Adrenal gland (tissue), 12 donors: ENCODE measurements around the gene CTSS. TPM values are rescaled to one million over a fixed set of nuclear protein-coding genes. Genes with fewer than 3 reads are reported as not detected.
A peak's percentile ranks its signal among the peaks of the same experiment; 100 is the strongest.

Experiments
- DNase-seq, 7 donors: peaks; one replicate each; pipeline ENCODE4 v3.0.0-alpha.2; 2019 to 2020
- H3K27ac ChIP-seq, 5 donors: fragments of 200-600 bp; sonication (generic) in 4 of 5; 1 replicate in 3 of 5; 2 replicates in 2 of 5; pipeline versions ENCODE4 v1.5.1 to v1.8.0; 2016 to 2020; ENCODE audit warnings: mild to moderate bottlenecking in 1 of 5
- H3K27me3 ChIP-seq: fragments of 200-600 bp; 2 replicates; pipeline ENCODE4 v1.8.0; 2021
- H3K36me3 ChIP-seq, 2 donors: fragments of 200-600 bp; replicated peaks in 1 of 2; 1 replicate in 1 of 2; 2 replicates in 1 of 2; pipeline versions ENCODE4 v1.5.1 to v1.8.0; 2018 to 2022
- H3K4me1 ChIP-seq, 2 donors: fragments of 200-600 bp; replicated peaks in 1 of 2; 1 replicate in 1 of 2; 2 replicates in 1 of 2; pipeline versions ENCODE4 v1.5.1 to v1.8.0; 2018 to 2021
- H3K4me3 ChIP-seq, 4 donors: fragments of 200-600 bp; sonication (generic) in 3 of 4; one replicate each; pipeline ENCODE4 v1.5.1; 2016 to 2018
- H3K9me3 ChIP-seq, 3 donors: fragments of 200-600 bp; sonication (generic) in 1 of 3; replicated peaks in 1 of 3; 1 replicate in 2 of 3; 2 replicates in 1 of 3; pipeline versions ENCODE4 v1.5.1 to v1.8.0; 2016 to 2021
- POLR2A ChIP-seq, 2 donors: fragments of 450-650 bp; IDR thresholded peaks; one replicate each; pipeline ENCODE4 v1.6.1; 2017; ENCODE audit warnings: antibody characterized with exemption in 2 of 2, mild to moderate bottlenecking in 2 of 2, moderate library complexity in 1 of 2
- WGBS, 4 donors: extraction: QIAGEN DNeasy Blood & Tissue Kit in 2 of 4; methylation state at CpG; one replicate each; pipeline versions ENCODE4 v1.1.5 to v1.1.7; 2013 to 2017; 5-methylcytosine and 5-hydroxymethylcytosine counted together
- intact Hi-C, 2 donors: fragments of 100-400 bp; cut with DNase I; formaldehyde crosslinking; loops; one replicate each; pipeline versions ENCODE4 v1.14.1 to v1.15.0; 2022 to 2023
- polyA plus RNA-seq, 3 donors: library from polyadenylated mRNA; stranded (reverse); fragments of 200-250 nt in 2 of 3; fragments of 350-450 nt in 1 of 3; fragmentation: Illumina TruSeq in 1 of 3; extraction: RNeasy Lipid Tissue Mini Kit (QIAGEN cat#74804) in 1 of 3; gene quantifications; one replicate each; pipeline ENCODE4 v1.2.3, GENCODE V29; 2013 to 2014
- total RNA-seq, 9 donors: library from RNA; depleted of rRNA in 4 of 9; stranded (reverse); fragments of >200 nt in 4 of 9; fragments of 120-200 nt in 1 of 9; fragmentation: NEBNext Ultra II Directional in 1 of 9; extraction: Animal tissue kit (Norgen Biotek cat#: 25700) in 1 of 9; gene quantifications; one replicate each; pipeline versions ENCODE4 v1.1.0 to v1.2.4, GENCODE V29; 2013 to 2023
- TF ChIP-seq, protein P1 (sequence below), 6 experiments: fragments of 450-650 bp in 4 of 6; fragments of 200-600 bp in 2 of 6; sonication (generic) in 1 of 6; IDR thresholded peaks; 1 replicate in 5 of 6; 2 replicates in 1 of 6; pipeline versions ENCODE4 v1.5.1 to v1.8.0; 2016 to 2021; ENCODE audit warnings: antibody characterized with exemption in 6 of 6, mild to moderate bottlenecking in 2 of 6, moderate library complexity in 1 of 6
- donor health status: healthy with polysubstance abuse.
- donor health status: Bipolar disorder and iron deficiency.
- donor health status: DM: yes; HTN: yes; CAD: no.
- donor health status: DM: no; HTN: no; CAD: no.
- donor health status: DM: no; HTN: no; CAD: no.
- donor health status: DM: yes; HTN: yes; CAD: no.

CTSS gene
- total and polyA plus RNA-seq, 12 donors: 12.1 to 175 (median 97.1) TPM

DNA sequence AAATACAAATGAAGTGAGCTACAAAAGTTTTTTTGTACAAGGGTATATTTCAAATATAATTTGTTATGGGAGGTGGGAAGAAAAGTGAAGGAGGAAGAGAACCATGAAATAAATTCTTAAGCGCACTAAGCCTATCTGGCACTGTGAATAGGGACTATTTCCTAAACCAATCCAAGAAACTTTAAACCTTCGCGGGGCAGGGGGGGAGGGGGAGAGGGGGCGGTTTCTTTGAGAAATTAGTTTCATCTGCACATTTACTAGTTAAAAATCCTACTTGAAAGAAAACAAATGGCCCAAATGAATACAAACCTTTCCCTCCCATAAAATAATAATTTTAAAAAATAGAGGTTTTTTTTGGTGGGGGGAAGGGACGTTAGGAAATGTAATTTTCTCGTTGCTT lies 69.0 kb downstream of the CTSS start:
- H3K9me3 ChIP-seq: no peaks in the 10 kb centered on the region
- H3K4me3 ChIP-seq: peak overlapping the region in 2 of 4 donors; percentile 46 to 86
- TF ChIP-seq, protein P1, sequence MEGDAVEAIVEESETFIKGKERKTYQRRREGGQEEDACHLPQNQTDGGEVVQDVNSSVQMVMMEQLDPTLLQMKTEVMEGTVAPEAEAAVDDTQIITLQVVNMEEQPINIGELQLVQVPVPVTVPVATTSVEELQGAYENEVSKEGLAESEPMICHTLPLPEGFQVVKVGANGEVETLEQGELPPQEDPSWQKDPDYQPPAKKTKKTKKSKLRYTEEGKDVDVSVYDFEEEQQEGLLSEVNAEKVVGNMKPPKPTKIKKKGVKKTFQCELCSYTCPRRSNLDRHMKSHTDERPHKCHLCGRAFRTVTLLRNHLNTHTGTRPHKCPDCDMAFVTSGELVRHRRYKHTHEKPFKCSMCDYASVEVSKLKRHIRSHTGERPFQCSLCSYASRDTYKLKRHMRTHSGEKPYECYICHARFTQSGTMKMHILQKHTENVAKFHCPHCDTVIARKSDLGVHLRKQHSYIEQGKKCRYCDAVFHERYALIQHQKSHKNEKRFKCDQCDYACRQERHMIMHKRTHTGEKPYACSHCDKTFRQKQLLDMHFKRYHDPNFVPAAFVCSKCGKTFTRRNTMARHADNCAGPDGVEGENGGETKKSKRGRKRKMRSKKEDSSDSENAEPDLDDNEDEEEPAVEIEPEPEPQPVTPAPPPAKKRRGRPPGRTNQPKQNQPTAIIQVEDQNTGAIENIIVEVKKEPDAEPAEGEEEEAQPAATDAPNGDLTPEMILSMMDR (IDR thresholded peaks at IDR 0.05): no peak
- no peak for TF ChIP-seq POLR2A (IDR thresholded peaks at IDR 0.05)
- intact Hi-C loops: no loop called here
- no peak for DNase-seq
- peaks cover 19 to 21% of the 10 kb centered on the region in 2 donors for H3K4me1 ChIP-seq
- 0 to 1% (median 0%) methylated on average over 6 of the region's 6 CpGs for WGBS, 4 donors
- no peaks in the 10 kb centered on the region for H3K27me3 ChIP-seq
- peak overlapping the region in 1 of 5 donors; percentile 67 for H3K27ac ChIP-seq
- peaks cover 0 to 31% of the 10 kb centered on the region in 2 donors for H3K36me3 ChIP-seq

DNA sequence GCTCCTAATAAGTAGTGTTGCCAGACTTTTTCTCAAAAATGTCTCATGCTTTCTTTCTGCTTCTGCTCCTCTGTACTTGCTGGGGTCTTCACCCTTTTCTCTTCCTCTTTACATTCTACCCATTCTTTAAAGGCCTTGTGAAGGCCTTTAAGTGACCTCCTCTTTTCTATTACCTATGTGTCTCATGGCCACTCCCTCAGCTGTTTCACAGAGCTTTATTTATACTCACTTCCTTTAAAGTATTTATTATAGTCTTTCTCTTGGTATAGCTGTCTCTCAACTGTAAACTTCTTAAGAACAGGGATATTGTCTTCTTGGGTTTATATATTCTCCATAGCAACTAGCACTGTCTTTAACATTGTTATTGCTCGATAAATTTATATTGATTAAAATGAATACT lies 69.4 kb downstream of the CTSS start:
- 16 to 22% (median 19%) methylated on average over 1 of the region's 1 CpG for WGBS, 4 donors
- Histone ChIP-seq H3K36me3 (peaks cover 0 to 35% of the 10 kb centered on the region in 2 donors), H3K27ac (no peak overlapping the region), H3K4me3 (peak overlapping the region in 2 of 4 donors; percentile 46 to 86), H3K27me3 (no peaks in the 10 kb centered on the region), H3K9me3 (no peaks in the 10 kb centered on the region), H3K4me1 (peaks cover 21% of the 10 kb centered on the region in 2 donors)
- intact Hi-C loops: no loop called here
- DNase-seq: no peak
- TF ChIP-seq, protein P1 (IDR thresholded peaks at IDR 0.05): no peak
- no peak for TF ChIP-seq POLR2A (IDR thresholded peaks at IDR 0.05)

DNA sequence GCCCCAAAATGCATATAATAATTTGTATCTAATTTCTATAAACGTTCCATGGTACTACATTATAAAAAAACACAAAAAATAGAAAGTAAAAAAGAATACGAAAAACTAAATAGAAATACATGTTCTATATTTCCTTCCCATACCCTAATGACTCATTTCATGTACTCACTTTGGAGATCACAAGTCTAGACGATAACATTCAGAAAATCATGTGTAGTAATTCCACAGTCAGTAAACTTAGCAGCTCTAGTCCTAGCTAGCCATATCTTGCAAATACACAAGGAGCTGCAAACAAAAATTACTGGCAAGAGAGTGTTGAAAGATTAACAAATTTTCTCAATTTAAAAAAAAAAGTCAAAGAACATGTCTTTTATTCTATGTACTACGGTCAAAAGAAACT lies 70.0 kb downstream of the CTSS start:
- H3K4me1 ChIP-seq: peaks cover 21% of the 10 kb centered on the region in 2 donors
- H3K36me3 ChIP-seq: peaks cover 0 to 41% of the 10 kb centered on the region in 2 donors
- H3K27me3 ChIP-seq: no peaks in the 10 kb centered on the region
- H3K4me3 ChIP-seq: peak overlapping the region in 1 of 4 donors; percentile 86
- WGBS, 4 donors: 73 to 82% (median 77%) methylated on average over 4 of the region's 4 CpGs
- DNase-seq: no peak
- TF ChIP-seq, protein P1 (IDR thresholded peaks at IDR 0.05): no peak
- TF ChIP-seq POLR2A (IDR thresholded peaks at IDR 0.05): no peak
- no peaks in the 10 kb centered on the region for H3K9me3 ChIP-seq
- intact Hi-C loops: no loop called here
- H3K27ac ChIP-seq: no peak overlapping the region

DNA sequence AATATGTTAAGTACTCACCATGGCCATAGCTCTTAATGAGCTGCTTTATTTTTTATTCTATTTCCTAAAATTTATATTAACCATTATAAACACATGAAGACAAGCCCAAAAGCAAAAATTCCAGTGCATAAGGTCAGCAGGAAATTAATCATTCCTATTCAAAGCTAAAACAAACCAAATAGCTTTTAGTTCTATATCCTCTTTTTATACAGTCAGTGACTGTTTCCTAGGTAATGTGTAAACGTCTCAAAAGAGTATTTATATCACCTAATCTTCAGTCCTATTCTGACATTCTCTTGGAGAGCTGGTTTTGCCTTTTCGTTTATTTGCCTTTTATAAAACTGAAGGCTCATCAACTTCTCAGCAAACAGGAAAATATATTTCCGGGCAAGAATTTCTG lies 72.9 kb downstream of the CTSS start:
- intact Hi-C loops: no loop called here
- Histone ChIP-seq H3K36me3 (peaks cover 0 to 41% of the 10 kb centered on the region in 2 donors), H3K27me3 (no peaks in the 10 kb centered on the region), H3K9me3 (no peaks in the 10 kb centered on the region), H3K4me1 (peaks cover 21 to 32% of the 10 kb centered on the region in 2 donors), H3K27ac (no peak overlapping the region), H3K4me3 (no peak overlapping the region)
- TF ChIP-seq POLR2A (IDR thresholded peaks at IDR 0.05): no peak
- TF ChIP-seq, protein P1 (IDR thresholded peaks at IDR 0.05): no peak
- WGBS, 4 donors: 76 to 81% (median 81%) methylated on average over 3 of the region's 3 CpGs
- no peak for DNase-seq
